SU-DHL-6 (cell line): ENCODE measurements around the gene SMPD3.

Experiments used
- EZH2phosphoT487 ChIP-seq: fragments of 200-600 bp; sonication (generic), shearing (Covaris generic); conservative IDR thresholded peaks from 2 replicates; pipeline ENCODE4 v1.6.1; 2018; ENCODE audit warnings: mild to moderate bottlenecking, antibody characterized with exemption, low read length, moderate library complexity, mixed read lengths
- TF ChIP-seq, protein P1 (sequence below): fragments of 200-600 bp; sonication (generic); IDR thresholded peaks from one replicate; pipeline ENCODE4 v1.5.1; 2017; ENCODE audit warnings: antibody characterized with exemption, mild to moderate bottlenecking, low read length, moderate library complexity; ENCODE audit not compliant: insufficient read depth, poor library complexity, severe bottlenecking

DNA sequence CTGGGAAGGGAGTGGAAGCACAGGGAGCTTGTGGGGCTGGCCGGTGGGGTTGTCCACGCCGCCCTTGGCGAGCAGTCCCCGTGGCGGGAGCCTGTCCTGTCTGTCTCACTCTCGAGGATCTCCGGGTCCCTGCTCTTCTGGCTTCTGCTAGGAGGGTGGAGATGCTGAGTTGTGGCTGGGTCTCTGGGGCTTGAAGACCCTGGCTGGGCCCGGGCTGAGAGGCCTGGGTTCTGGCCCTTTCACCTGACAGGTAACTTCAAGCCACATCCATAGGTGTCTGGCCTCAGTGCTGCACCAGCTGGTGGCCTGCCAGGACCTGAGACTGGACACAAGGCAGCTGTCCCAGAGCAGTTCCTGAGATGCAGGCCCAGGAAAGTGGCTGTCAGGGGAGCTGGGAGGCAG, 90.8 kb downstream of the SMPD3 start:
- TF ChIP-seq, protein P1, sequence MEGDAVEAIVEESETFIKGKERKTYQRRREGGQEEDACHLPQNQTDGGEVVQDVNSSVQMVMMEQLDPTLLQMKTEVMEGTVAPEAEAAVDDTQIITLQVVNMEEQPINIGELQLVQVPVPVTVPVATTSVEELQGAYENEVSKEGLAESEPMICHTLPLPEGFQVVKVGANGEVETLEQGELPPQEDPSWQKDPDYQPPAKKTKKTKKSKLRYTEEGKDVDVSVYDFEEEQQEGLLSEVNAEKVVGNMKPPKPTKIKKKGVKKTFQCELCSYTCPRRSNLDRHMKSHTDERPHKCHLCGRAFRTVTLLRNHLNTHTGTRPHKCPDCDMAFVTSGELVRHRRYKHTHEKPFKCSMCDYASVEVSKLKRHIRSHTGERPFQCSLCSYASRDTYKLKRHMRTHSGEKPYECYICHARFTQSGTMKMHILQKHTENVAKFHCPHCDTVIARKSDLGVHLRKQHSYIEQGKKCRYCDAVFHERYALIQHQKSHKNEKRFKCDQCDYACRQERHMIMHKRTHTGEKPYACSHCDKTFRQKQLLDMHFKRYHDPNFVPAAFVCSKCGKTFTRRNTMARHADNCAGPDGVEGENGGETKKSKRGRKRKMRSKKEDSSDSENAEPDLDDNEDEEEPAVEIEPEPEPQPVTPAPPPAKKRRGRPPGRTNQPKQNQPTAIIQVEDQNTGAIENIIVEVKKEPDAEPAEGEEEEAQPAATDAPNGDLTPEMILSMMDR: no peak
- no peak for TF ChIP-seq EZH2phosphoT487
